ENCODE results near the gene PHKA2. TPM values are rescaled to one million over a fixed set of nuclear protein-coding genes. Genes with fewer than 3 reads are reported as not detected.
A peak's percentile ranks its signal among the peaks of the same experiment; 100 is the strongest.

PHKA2 gene
- total RNA-seq, 2 experiments from 2014 or later = 19.8 to 20.7 TPM

- CTCF ChIA-PET = no interaction called here
- no peaks in the 10 kb centered on the region for H3K4me1 Mint-ChIP-seq (ENCODE audit: low read depth)
- H3K27me3 Mint-ChIP-seq (ENCODE audit: low read depth) = no peaks in the 10 kb centered on the region
- H3K27ac Mint-ChIP-seq = no peak overlapping the region
- intact Hi-C loops (cut with micrococcal nuclease) = no loop called here
- H3K4me3 Mint-ChIP-seq = no peak overlapping the region
- DNase-seq = no peak
- H3K36me3 Mint-ChIP-seq (ENCODE audit: low read depth) = peaks cover 21% of the 10 kb centered on the region
- no peaks in the 10 kb centered on the region for H3K9me3 Mint-ChIP-seq
Measured at GRCh38 chrX:18917831-18918230, 66.1 kb downstream of the PHKA2 start.

DNA sequence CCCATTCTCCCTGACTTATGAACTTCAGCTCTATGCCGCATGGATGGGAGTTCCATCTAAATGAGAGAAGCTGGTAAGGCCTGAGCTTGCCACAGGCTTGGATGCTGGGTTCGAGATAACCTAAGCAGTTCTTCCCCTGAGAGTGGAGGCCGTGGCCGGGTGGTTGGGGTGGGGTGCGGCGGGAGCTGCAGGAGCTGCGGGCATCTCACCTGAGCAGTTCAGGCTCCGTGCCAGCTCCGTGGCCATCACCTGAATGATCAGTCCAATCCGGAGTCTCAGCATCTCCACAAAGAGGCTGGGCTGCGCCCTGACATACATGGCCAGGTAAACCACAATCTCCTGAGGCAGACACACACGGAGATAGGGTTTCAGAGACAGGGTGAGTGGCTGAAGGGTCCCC lies 77.6 kb downstream of the PHKA2 start:
- no peaks in the 10 kb centered on the region for H3K9me3 Mint-ChIP-seq
- H3K4me1 Mint-ChIP-seq (ENCODE audit: low read depth) = no peaks in the 10 kb centered on the region
- H3K27me3 Mint-ChIP-seq (ENCODE audit: low read depth) = no peaks in the 10 kb centered on the region
- intact Hi-C loops (cut with micrococcal nuclease) = no loop called here
- CTCF ChIA-PET = no interaction called here
- peaks cover 4% of the 10 kb centered on the region for H3K36me3 Mint-ChIP-seq (ENCODE audit: low read depth)
- no peak overlapping the region for H3K4me3 Mint-ChIP-seq
- no peak for DNase-seq
- no peak overlapping the region for H3K27ac Mint-ChIP-seq

DNA sequence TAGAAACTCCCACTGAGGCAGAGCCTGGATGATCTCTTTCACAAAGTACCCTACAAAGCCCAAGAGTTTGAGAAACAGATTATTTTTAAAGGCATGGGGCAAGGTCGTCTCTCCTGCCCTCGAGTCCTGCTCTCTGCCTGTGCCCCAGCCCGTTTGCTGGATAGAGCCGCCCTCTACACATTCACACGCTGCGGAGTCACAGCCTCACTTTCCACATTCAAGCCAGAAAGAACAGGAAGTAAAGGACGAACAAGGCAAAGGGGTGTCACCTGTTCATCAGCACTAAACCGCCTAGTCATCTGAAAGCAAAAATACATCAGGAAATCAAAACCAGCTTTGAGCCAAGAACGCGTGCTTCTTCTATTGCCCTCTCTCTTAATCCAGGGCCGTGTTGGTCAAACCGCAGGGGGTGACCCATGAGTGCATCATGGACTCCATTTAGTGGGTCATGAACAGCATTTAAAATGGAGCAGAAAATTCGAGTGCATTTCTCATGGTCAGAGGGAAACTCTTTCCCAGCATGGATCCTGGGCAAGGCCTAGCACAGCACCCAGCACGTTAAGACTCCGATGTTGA lies 83.4 kb downstream of the PHKA2 start:
- intact Hi-C loops (cut with micrococcal nuclease) = loop anchor here (5.0 kb wide), 1 partner anchor 508 kb away; no protein-coding TSS in a partner anchor
- DNase-seq = no peak
- Mint-ChIP-seq H3K9me3 (no peaks in the 10 kb centered on the region), H3K4me1 (ENCODE audit: low read depth) (peaks cover 3% of the 10 kb centered on the region), H3K27me3 (ENCODE audit: low read depth) (no peaks in the 10 kb centered on the region), H3K36me3 (ENCODE audit: low read depth) (no peaks in the 10 kb centered on the region), H3K4me3 (no peak overlapping the region), H3K27ac (no peak overlapping the region)
- CTCF ChIA-PET = no interaction called here

GRCh38 chrX:18899796-18900380 lies 84.0 kb downstream of the PHKA2 start:
- no peak overlapping the region for H3K27ac Mint-ChIP-seq
- H3K4me3 Mint-ChIP-seq = no peak overlapping the region
- CTCF ChIA-PET = no interaction called here
- peak; percentile 26 for DNase-seq
- H3K36me3 Mint-ChIP-seq (ENCODE audit: low read depth) = no peaks in the 10 kb centered on the region
- H3K9me3 Mint-ChIP-seq = no peaks in the 10 kb centered on the region
- H3K27me3 Mint-ChIP-seq (ENCODE audit: low read depth) = no peaks in the 10 kb centered on the region
- H3K4me1 Mint-ChIP-seq (ENCODE audit: low read depth) = peaks cover 3% of the 10 kb centered on the region
- intact Hi-C loops (cut with micrococcal nuclease) = loop anchor here (5.0 kb wide), 1 partner anchor 508 kb away; no protein-coding TSS in a partner anchor

DNA sequence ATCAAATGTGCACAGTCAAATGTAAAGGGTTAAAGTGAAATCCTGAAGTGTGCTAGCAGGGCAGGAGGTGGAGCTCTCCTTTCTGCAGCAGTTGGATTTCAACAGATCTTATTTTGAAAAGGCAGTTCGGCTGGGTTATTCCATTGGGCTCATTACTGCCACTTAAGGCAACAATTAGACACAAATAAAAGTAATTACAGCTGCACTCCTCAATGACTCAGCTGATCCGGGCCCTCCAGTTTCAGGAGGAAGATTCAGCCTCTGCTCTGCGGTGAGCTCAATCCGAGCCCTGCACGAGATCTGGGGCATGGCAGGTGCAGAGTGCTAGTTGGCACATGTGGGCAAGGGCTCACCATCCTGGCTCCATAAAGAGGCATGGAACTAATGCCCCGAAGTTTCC lies 85.4 kb downstream of the PHKA2 start:
- CTCF ChIA-PET = interaction anchor here (0.6 kb wide), 1 partner anchor 44 kb away, joined by 4 read pairs; no protein-coding TSS in a partner anchor
- no peak for DNase-seq
- Mint-ChIP-seq H3K4me1 (ENCODE audit: low read depth) (peaks cover 3% of the 10 kb centered on the region), H3K36me3 (ENCODE audit: low read depth) (no peaks in the 10 kb centered on the region), H3K9me3 (no peaks in the 10 kb centered on the region), H3K27ac (no peak overlapping the region), H3K27me3 (ENCODE audit: low read depth) (no peaks in the 10 kb centered on the region), H3K4me3 (no peak overlapping the region)
- intact Hi-C loops (cut with micrococcal nuclease) = no loop called here

DNA sequence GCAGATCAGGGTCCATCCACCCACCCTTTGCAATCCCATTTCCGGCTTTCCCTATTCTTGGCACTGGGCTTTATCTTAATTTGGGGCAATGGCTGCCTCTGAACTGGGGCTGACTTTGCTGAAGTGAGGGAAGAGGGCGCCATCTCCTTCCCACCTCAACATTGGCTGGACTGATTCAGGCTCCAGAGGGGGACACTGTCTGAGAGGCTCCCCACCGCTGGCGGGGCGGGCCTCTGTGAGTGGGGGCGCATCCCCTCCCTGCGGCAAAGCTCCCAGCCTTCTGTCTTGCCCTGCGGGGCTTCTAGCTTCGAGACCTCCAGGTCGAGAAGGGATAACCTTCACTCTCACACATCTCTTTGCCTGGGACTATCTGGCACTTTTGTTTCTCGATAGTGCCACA lies 85.8 kb downstream of the PHKA2 start:
- CTCF ChIA-PET = interaction anchor here (0.6 kb wide), 1 partner anchor 43 kb away, joined by 4 read pairs; no protein-coding TSS in a partner anchor
- H3K4me1 Mint-ChIP-seq (ENCODE audit: low read depth) = peaks cover 3% of the 10 kb centered on the region
- no peak overlapping the region for H3K4me3 Mint-ChIP-seq
- H3K9me3 Mint-ChIP-seq = no peaks in the 10 kb centered on the region
- no peak overlapping the region for H3K27ac Mint-ChIP-seq
- H3K36me3 Mint-ChIP-seq (ENCODE audit: low read depth) = no peaks in the 10 kb centered on the region
- intact Hi-C loops (cut with micrococcal nuclease) = no loop called here
- H3K27me3 Mint-ChIP-seq (ENCODE audit: low read depth) = no peaks in the 10 kb centered on the region
- DNase-seq = no peak

DNA sequence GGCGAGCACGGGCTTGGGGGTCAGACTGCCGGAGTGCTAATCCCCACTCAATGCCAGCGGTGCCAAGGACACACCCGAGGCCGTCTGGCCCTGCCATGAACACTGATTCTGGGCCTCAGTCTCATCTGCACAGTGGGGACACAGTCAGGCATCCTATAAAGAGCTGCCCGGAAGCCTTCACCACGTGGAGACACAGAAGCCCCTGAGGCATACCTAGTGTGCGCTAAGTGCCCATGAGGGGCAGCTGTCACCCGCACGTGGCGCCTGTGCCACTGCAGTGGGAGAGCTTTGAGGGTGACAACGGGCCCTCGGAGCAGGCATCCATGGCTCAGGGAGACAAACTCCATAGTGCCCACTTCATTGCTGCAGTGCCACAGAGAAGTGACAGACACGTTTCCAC lies 86.3 kb downstream of the PHKA2 start:
- H3K4me3 Mint-ChIP-seq = no peak overlapping the region
- CTCF ChIA-PET = no interaction called here
- DNase-seq = no peak

GRCh38 chrX:18896680-18897544 lies 87.0 kb downstream of the PHKA2 start:
- H3K4me1 Mint-ChIP-seq (ENCODE audit: low read depth) = peaks cover 3% of the 10 kb centered on the region
- no peak overlapping the region for H3K4me3 Mint-ChIP-seq
- H3K27ac Mint-ChIP-seq = no peak overlapping the region
- no peaks in the 10 kb centered on the region for H3K9me3 Mint-ChIP-seq
- intact Hi-C loops (cut with micrococcal nuclease) = no loop called here
- no peaks in the 10 kb centered on the region for H3K27me3 Mint-ChIP-seq (ENCODE audit: low read depth)
- DNase-seq = no peak
- CTCF ChIA-PET = no interaction called here
- H3K36me3 Mint-ChIP-seq (ENCODE audit: low read depth) = no peaks in the 10 kb centered on the region

More for the DNA sequence above, 86.3 kb downstream of the PHKA2 start:
- Mint-ChIP-seq H3K27me3 (ENCODE audit: low read depth) (no peaks in the 10 kb centered on the region), H3K27ac (no peak overlapping the region), H3K9me3 (no peaks in the 10 kb centered on the region), H3K4me1 (ENCODE audit: low read depth) (peaks cover 3% of the 10 kb centered on the region), H3K36me3 (ENCODE audit: low read depth) (no peaks in the 10 kb centered on the region)
- intact Hi-C loops (cut with micrococcal nuclease) = no loop called here

- intact Hi-C loops (cut with micrococcal nuclease) = no loop called here
- DNase-seq = no peak
- H3K27me3 Mint-ChIP-seq (ENCODE audit: low read depth) = no peaks in the 10 kb centered on the region
- no peaks in the 10 kb centered on the region for H3K36me3 Mint-ChIP-seq (ENCODE audit: low read depth)
- no peak overlapping the region for H3K4me3 Mint-ChIP-seq
- H3K27ac Mint-ChIP-seq = no peak overlapping the region
- CTCF ChIA-PET = interaction anchor here (0.7 kb wide), 1 partner anchor 41 kb away, joined by 3 read pairs; no protein-coding TSS in a partner anchor
- H3K9me3 Mint-ChIP-seq = no peaks in the 10 kb centered on the region
- peaks cover 1% of the 10 kb centered on the region for H3K4me1 Mint-ChIP-seq (ENCODE audit: low read depth)
Measured at GRCh38 chrX:18895189-18895951, 88.5 kb downstream of the PHKA2 start.

DNA sequence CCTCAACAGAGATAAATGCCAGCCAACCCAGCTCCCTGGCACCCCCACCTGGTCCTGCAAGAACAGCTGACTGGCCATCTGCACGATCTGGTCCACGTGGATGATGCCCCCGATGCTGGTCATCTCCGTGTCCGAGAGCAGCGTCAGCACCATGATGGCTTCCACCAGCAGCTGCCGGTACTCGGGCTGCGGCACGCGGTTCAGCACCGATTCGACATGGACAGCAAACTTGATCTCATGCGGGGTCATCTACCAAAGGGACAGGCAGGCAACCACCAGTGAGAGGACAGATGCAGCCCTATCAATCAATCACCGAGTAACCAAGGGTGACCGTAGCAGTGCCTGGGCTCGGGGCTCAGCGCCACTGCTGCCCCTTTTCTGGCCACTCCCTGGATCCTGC lies 89.8 kb downstream of the PHKA2 start:
- Mint-ChIP-seq H3K9me3 (no peaks in the 10 kb centered on the region), H3K4me1 (ENCODE audit: low read depth) (peaks cover 6% of the 10 kb centered on the region), H3K4me3 (no peak overlapping the region), H3K27ac (no peak overlapping the region), H3K36me3 (ENCODE audit: low read depth) (no peaks in the 10 kb centered on the region), H3K27me3 (ENCODE audit: low read depth) (no peaks in the 10 kb centered on the region)
- intact Hi-C loops (cut with micrococcal nuclease) = no loop called here
- CTCF ChIA-PET = no interaction called here
- DNase-seq = no peak

DNA sequence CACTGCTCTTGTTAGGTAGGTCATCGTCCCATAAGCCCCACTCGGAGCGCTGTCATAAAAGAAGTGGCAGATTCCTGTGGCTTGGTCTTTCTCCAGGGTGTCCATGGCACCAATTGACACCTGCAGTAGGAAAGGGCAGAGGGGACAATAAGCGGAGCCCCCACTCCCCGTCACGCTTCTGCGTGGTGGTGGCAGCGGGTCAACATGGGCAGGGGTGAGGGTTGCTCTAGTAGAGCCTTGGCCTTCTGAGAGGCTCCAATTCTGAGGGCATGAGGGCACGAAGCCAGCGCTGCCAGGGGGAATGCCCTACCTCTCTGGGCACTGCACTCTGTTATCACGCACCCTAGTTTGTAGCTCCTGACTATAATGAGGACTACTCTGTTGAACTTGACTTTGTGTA lies 90.4 kb downstream of the PHKA2 start:
- Mint-ChIP-seq H3K4me1 (ENCODE audit: low read depth) (peaks cover 6% of the 10 kb centered on the region), H3K9me3 (no peaks in the 10 kb centered on the region), H3K36me3 (ENCODE audit: low read depth) (no peaks in the 10 kb centered on the region), H3K27ac (no peak overlapping the region), H3K4me3 (no peak overlapping the region), H3K27me3 (ENCODE audit: low read depth) (no peaks in the 10 kb centered on the region)
- CTCF ChIA-PET = no interaction called here
- intact Hi-C loops (cut with micrococcal nuclease) = no loop called here
- no peak for DNase-seq

- Mint-ChIP-seq H3K27ac (no peak overlapping the region), H3K27me3 (ENCODE audit: low read depth) (no peaks in the 10 kb centered on the region), H3K9me3 (no peaks in the 10 kb centered on the region), H3K4me3 (no peak overlapping the region), H3K4me1 (ENCODE audit: low read depth) (peaks cover 6% of the 10 kb centered on the region), H3K36me3 (ENCODE audit: low read depth) (no peaks in the 10 kb centered on the region)
- CTCF ChIA-PET = no interaction called here
- no peak for DNase-seq
- intact Hi-C loops (cut with micrococcal nuclease) = no loop called here
Measured at GRCh38 chrX:18892899-18893298, 91.0 kb downstream of the PHKA2 start.
